Astrocyte of the cerebellum (primary cell): ENCODE measurements around the gene EMC8.

Experiments used
- DNase-seq: peaks from one replicate; pipeline ENCODE4 v3.0.0-alpha.2; 2011; ENCODE audit warnings: low read depth
- H3K4me3 ChIP-seq: 2 replicates; pipeline ENCODE4 v1.5.1; 2011; ENCODE audit warnings: mild to moderate bottlenecking, low read depth, low read length, moderate library complexity
- CTCF ChIP-seq: IDR thresholded peaks from 2 replicates; pipeline ENCODE4 v1.5.1; 2012; ENCODE audit warnings: low read length, low read depth, moderate library complexity, mild to moderate bottlenecking; ENCODE audit errors: missing control alignments
- in situ Hi-C: cut with HindIII; loops from 2 replicates; pipeline ENCODE4 v1.10.0; 2017; ENCODE audit warnings: low sequenced_read_pairs

EMC8 gene

DNA sequence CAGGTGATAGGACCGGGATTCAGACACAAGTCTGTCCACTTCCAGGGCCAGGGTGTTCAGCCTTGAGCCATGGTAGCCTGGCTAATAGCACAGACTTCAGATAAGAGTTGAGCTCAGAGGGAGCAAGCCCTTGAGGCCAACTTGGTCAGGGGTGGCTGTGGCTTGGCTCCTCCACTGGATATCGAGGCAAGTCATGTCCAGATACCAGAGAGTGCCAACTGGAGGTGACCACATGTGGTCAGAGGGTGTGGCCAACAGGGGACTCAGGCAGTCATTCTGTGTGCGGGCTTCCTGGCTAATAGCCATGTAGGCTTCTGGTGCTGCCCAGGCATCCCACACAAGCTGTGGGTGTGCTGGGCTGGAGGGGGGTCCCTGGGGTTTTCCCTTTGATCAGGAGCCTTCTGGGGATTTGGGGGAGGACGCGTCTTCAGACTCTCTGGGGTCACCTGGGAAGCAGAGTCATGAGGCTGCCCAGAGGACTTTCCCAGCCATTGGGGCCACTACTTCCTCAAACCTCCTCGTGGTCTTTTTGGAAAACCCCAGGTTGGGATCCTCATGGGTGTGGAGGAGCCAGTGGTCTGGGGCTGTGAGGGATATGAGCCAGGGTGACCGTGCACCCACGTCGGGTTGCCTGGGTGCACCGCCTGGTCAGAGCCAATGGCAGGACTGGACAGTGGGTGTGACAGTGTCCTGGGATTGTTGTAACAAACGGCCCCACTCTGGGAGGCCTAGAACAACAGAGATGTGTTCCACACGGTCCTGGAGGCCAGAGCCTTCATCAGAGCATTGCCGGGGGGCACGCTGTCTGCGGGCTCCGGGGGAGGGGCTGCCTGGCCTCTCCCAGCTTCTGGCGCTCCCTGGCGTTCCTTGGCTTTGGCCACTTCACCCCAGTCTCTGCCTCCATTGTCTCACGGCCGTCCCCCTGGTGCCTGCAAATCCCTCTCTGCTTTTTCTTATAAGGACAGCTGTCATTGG, 25.1 kb upstream of the EMC8 start:
- DNase-seq: no peak
- in situ Hi-C loops: no loop called here
- no peak overlapping the region for H3K4me3 ChIP-seq
- no peak for TF ChIP-seq CTCF

- DNase-seq: no peak
- TF ChIP-seq CTCF: no peak
- in situ Hi-C loops: no loop called here
- no peak overlapping the region for H3K4me3 ChIP-seq
Observed at GRCh38 chr16:85823328-85823920, 24.1 kb upstream of the EMC8 start.

GRCh38 chr16:85822145-85822544, 22.8 kb upstream of the EMC8 start:
- no peak for DNase-seq
- TF ChIP-seq CTCF: no peak
- H3K4me3 ChIP-seq: no peak overlapping the region
- in situ Hi-C loops: no loop called here

DNA sequence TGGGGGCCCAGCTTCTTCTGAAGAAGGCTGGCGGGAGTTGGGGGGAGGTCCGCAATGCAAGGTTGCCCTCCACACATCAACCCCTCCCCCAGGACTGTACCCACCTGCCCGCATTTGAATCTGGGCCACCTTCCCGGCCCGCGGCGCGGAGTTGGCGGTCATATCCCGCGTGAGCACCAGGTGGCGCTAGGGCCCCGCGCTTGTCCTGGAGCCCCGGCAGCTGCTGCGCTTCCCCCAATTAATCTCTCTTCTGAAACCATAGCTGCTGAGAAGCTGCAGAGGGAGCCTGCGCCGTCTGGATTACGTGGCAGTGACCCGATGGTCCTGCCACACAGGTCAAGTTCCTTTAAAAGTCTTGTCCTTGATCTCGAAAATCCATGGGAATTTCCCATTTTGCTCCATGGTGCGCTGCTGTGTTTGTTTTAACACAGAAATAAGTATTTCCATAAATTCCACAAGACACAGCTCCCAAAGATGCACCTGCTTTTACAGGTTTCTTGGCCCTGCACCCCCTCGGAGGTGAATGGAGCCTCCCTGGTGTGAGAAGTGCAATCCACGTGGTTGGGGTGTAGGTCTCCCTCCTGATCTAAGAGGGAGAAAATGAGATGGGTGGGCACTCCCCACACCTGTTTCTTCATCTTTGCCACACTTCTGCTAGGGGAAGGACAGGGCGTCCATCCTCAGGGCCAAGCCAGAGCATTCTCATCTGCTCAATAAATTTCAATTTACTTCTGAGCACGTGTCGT, 22.2 kb upstream of the EMC8 start:
- in situ Hi-C loops: no loop called here
- peak; percentile 89 for TF ChIP-seq CTCF
- H3K4me3 ChIP-seq: no peak overlapping the region
- peak; percentile 31 for DNase-seq

DNA sequence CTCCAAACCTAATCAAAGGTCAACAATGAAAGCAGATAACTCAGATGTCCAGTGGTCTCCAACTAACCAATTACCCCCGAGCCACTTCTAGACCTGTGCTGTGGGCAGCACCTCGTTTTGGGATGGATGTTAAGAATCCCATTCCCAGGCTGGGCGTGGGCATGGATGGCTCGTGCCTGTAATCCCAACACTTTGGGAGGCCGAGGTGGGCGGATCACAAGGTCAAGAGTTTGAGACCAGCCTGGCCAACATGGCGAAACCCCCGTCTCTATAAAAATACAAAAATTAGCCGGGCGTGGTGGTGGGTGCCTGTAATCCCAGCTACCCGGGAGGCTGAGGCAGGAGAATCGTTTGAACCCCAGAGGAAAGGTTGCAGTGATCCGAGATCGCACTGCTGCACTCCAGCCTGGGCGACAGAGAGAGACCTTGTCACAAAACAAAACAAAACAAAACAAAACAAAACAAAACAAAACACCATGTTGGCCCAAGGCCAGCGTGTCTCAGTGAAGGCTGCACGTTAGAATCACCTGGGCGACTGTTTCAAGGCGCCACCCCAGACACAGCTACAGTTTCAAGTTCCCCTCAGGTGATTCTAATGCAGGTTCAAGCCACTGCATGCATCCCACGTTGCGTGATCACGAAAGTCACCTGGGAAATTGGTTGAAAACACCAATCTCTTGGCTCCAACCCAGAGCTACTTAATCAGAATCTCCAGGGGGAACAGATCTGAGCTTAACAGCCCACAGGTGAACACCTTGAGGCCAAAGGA, 21.4 kb upstream of the EMC8 start:
- no peak overlapping the region for H3K4me3 ChIP-seq
- no peak for TF ChIP-seq CTCF
- no peak for DNase-seq
- in situ Hi-C loops: no loop called here

- H3K4me3 ChIP-seq: no peak overlapping the region
- in situ Hi-C loops: no loop called here
- no peak for TF ChIP-seq CTCF
- no peak for DNase-seq
Observed at GRCh38 chr16:85819771-85820170, 20.4 kb upstream of the EMC8 start.
